SU-DHL-6 (cell line): ENCODE results near the gene PRKAR2A.

Experiments used
- EZH2phosphoT487 ChIP-seq: fragments of 200-600 bp; sonication (generic), shearing (Covaris generic); conservative IDR thresholded peaks from 2 replicates; pipeline ENCODE4 v1.6.1; 2018; ENCODE audit warnings: mild to moderate bottlenecking, antibody characterized with exemption, low read length, moderate library complexity, mixed read lengths
- TF ChIP-seq, protein P1 (sequence below): fragments of 200-600 bp; sonication (generic); IDR thresholded peaks from one replicate; pipeline ENCODE4 v1.5.1; 2017; ENCODE audit warnings: antibody characterized with exemption, mild to moderate bottlenecking, low read length, moderate library complexity; ENCODE audit not compliant: insufficient read depth, poor library complexity, severe bottlenecking

DNA sequence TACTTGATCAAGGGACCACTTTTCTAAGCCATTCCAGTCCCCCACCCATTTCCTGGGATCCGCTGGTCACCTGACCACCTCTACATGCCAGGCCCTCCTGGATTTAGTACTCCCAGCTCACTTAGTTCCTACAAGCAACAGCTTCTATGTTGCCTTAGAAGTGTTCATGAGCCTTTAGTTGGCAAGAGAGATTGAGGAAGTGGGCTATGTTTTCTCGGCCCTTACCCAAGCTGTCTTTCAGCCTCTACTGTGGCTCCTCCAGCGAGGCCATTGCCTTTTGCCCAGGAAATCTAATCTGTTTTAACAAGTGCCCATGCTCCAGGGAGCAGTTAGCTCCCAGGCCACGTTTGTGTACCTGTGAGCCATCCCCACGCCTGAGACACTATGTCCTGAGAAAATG, 4.5 kb upstream of the PRKAR2A start:
- no peak for TF ChIP-seq EZH2phosphoT487
- TF ChIP-seq, protein P1, sequence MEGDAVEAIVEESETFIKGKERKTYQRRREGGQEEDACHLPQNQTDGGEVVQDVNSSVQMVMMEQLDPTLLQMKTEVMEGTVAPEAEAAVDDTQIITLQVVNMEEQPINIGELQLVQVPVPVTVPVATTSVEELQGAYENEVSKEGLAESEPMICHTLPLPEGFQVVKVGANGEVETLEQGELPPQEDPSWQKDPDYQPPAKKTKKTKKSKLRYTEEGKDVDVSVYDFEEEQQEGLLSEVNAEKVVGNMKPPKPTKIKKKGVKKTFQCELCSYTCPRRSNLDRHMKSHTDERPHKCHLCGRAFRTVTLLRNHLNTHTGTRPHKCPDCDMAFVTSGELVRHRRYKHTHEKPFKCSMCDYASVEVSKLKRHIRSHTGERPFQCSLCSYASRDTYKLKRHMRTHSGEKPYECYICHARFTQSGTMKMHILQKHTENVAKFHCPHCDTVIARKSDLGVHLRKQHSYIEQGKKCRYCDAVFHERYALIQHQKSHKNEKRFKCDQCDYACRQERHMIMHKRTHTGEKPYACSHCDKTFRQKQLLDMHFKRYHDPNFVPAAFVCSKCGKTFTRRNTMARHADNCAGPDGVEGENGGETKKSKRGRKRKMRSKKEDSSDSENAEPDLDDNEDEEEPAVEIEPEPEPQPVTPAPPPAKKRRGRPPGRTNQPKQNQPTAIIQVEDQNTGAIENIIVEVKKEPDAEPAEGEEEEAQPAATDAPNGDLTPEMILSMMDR: no peak
